GM21717 (cell line): ENCODE results near the gene GPR62.

Experiments used
- ATAC-seq: cut with Tn5 transposase; IDR thresholded peaks from one replicate; pipeline ENCODE4 v1.9.1; 2021; ENCODE audit warnings: mild to moderate bottlenecking, moderate library complexity; ENCODE audit not compliant: unreplicated experiment

The GPR62 gene

GRCh38 chr3:51937611-51938450, 17.4 kb upstream of the GPR62 start:
- ATAC-seq: no peak

- ATAC-seq: no peak
Measured at GRCh38 chr3:51938780-51939425, 16.3 kb upstream of the GPR62 start.

GRCh38 chr3:51940648-51941462, 14.3 kb upstream of the GPR62 start:
- ATAC-seq: no peak

GRCh38 chr3:51941463-51941797, 13.8 kb upstream of the GPR62 start:
- ATAC-seq: no peak

GRCh38 chr3:51941798-51942602, 13.2 kb upstream of the GPR62 start, which contains the start of the genes PARP3 and RRP9:
TSS of gene PARP3 (plus strand) at chr3:51942363. CDS start at chr3:51943356, 993 bp downstream.
TSS of gene RRP9 (minus strand) at chr3:51941904. CDS start at chr3:51941867, 37 bp downstream.
- peak; percentile 87 for ATAC-seq

- ATAC-seq: no peak
Measured at GRCh38 chr3:51942603-51943450, 12.4 kb upstream of the GPR62 start.

- ATAC-seq: no peak
Measured at GRCh38 chr3:51943451-51944391, 11.5 kb upstream of the GPR62 start.

- ATAC-seq: no peak
Measured at GRCh38 chr3:51944451-51945021, 10.6 kb upstream of the GPR62 start.

- ATAC-seq: no peak
Measured at GRCh38 chr3:51945031-51945840, 9.9 kb upstream of the GPR62 start.

GRCh38 chr3:51945926-51946705, 9.1 kb upstream of the GPR62 start:
- no peak for ATAC-seq

- ATAC-seq: no peak
Measured at GRCh38 chr3:51946796-51947195, 8.4 kb upstream of the GPR62 start.

- ATAC-seq: no peak
Measured at GRCh38 chr3:51947215-51947900, 7.8 kb upstream of the GPR62 start.

GRCh38 chr3:51948016-51948580, 7.1 kb upstream of the GPR62 start:
- ATAC-seq: no peak

GRCh38 chr3:51949121-51949520, 6.1 kb upstream of the GPR62 start:
- ATAC-seq: no peak

GRCh38 chr3:51950899-51951298, 4.3 kb upstream of the GPR62 start:
- no peak for ATAC-seq

GRCh38 chr3:51953445-51953844, 1.7 kb upstream of the GPR62 start:
- ATAC-seq: no peak
